Measurements from ENCODE around the gene SFRP5.

DNA sequence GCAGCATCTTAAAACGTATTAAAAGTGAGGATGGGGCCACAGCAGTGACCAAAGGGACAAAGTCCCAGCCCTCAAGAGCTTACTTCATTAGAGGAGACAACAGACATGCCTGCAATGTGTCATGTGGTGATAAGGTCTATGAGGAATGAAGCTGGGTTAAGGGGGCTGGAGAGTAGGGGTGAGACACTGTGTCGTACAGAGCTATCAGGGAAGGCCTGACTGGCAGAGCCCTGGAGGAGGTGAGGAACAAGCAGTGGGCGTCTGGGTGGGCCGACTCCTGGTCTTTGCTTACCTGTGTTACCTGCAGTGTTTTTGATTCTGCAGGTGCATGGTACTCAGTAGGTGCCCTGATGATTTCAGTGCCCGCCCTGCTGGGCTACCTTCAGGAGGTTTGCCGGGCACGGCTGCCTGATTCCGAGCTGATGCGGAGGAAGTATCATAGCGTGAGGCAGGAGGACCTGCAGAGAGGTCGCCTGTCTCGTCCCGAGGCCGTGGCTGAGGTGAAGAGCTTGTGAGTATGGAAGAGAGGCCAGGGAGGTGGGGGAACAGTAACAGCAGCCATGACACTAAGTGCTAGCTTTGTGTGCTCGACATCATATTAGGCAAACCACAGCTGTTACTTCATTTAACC, 27.3 kb downstream of the SFRP5 start:
- TF ChIP-seq, protein P1, sequence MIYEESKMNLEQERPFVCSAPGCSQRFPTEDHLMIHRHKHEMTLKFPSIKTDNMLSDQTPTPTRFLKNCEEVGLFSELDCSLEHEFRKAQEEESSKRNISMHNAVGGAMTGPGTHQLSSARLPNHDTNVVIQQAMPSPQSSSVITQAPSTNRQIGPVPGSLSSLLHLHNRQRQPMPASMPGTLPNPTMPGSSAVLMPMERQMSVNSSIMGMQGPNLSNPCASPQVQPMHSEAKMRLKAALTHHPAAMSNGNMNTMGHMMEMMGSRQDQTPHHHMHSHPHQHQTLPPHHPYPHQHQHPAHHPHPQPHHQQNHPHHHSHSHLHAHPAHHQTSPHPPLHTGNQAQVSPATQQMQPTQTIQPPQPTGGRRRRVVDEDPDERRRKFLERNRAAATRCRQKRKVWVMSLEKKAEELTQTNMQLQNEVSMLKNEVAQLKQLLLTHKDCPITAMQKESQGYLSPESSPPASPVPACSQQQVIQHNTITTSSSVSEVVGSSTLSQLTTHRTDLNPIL (CRISPR knock-in tag; IDR thresholded peaks at IDR 0.05; ENCODE audit: low read depth): no peak
- no peak for TF ChIP-seq ZFP30 (CRISPR knock-in tag; IDR thresholded peaks at IDR 0.05)
- TF ChIP-seq ARNTL (CRISPR knock-in tag; IDR thresholded peaks at IDR 0.05; ENCODE audit: borderline replicate concordance, low read depth): no peak
- TF ChIP-seq GLIS3 (CRISPR knock-in tag; IDR thresholded peaks at IDR 0.05): no peak
- TF ChIP-seq ZNF8 (CRISPR knock-in tag; IDR thresholded peaks at IDR 0.05): no peak
- TF ChIP-seq, protein P2, sequence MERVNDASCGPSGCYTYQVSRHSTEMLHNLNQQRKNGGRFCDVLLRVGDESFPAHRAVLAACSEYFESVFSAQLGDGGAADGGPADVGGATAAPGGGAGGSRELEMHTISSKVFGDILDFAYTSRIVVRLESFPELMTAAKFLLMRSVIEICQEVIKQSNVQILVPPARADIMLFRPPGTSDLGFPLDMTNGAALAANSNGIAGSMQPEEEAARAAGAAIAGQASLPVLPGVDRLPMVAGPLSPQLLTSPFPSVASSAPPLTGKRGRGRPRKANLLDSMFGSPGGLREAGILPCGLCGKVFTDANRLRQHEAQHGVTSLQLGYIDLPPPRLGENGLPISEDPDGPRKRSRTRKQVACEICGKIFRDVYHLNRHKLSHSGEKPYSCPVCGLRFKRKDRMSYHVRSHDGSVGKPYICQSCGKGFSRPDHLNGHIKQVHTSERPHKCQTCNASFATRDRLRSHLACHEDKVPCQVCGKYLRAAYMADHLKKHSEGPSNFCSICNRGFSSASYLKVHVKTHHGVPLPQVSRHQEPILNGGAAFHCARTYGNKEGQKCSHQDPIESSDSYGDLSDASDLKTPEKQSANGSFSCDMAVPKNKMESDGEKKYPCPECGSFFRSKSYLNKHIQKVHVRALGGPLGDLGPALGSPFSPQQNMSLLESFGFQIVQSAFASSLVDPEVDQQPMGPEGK (CRISPR knock-in tag; IDR thresholded peaks at IDR 0.05; ENCODE audit: borderline replicate concordance): no peak
- no peak for TF ChIP-seq OSR1 (CRISPR knock-in tag; IDR thresholded peaks at IDR 0.05)
- TF ChIP-seq ESRRG (CRISPR knock-in tag; IDR thresholded peaks at IDR 0.05): no peak
